A172 (cell line): Measurements from ENCODE around the gene RAVER1. TPM values are rescaled to one million over a fixed set of nuclear protein-coding genes. Genes with fewer than 3 reads are reported as not detected.

Source experiments
- DNase-seq: peaks from one replicate; pipeline ENCODE4 v3.0.0-alpha.2; 2015; ENCODE audit warnings: low spot score
- total RNA-seq: library from RNA; depleted of rRNA; stranded (reverse); fragments of >200 nt; shearing (Covaris generic); gene quantifications from 2 replicates; pipeline ENCODE4 v1.2.3, GENCODE V29; 2014

Gene RAVER1
- total RNA-seq, 1 experiment from 2014 or later, result 34.9 TPM

GRCh38 chr19:10318807-10319682 is 14.3 kb downstream of the RAVER1 start:
- no peak for DNase-seq

- DNase-seq, result no peak
These were observed 15.4 kb downstream of the RAVER1 start for GRCh38 chr19:10317857-10318462.

DNA sequence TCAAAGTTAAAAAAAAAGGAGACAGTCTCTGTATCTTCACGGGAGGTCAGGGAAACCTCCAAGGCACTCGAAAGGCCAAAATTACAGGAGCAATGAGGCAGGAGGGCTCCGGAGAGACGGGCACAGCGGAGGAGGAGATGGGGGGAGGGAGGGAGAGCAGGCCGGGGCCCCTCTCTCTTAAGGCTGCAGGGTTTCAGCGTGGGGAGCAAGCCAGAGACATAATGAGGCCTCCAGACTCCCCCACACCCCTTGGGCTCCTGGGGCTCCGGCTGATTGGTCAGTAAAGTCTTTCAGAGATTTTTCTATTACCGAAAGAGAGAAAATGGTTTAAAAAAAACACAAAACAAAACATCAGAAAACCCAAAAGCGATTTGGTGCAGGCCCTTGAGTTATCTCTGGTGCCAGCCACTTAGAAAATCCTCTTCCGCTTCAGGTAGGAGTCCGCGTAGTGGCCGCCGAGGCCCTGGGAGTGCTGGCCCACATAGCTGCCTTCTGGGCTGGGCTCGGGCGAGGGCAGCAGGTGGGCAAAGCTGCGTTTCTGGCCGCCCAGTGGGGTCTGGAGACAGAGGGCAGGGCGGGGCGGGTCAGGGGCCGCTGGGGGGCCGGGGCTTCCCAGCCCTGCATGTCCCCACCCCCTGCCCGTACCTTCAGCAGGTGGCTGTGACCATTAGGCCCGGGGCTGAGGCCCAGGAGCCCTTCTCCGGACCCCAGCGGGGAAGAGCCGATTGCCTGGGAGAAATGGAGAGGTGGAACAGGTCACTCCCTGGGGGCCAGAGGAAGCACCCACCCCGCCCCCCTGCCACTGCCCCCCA is 16.1 kb downstream of the RAVER1 start:
- DNase-seq, result no peak

GRCh38 chr19:10316229-10317044 is 16.9 kb downstream of the RAVER1 start:
- no peak for DNase-seq

GRCh38 chr19:10315335-10316214 is 17.8 kb downstream of the RAVER1 start, which contains the start of gene FDX2:
Gene FDX2, minus strand, starts transcription at chr19:10316015. Its CDS starts 19 bp downstream, at chr19:10315996.
- DNase-seq, result peak; percentile 68

DNA sequence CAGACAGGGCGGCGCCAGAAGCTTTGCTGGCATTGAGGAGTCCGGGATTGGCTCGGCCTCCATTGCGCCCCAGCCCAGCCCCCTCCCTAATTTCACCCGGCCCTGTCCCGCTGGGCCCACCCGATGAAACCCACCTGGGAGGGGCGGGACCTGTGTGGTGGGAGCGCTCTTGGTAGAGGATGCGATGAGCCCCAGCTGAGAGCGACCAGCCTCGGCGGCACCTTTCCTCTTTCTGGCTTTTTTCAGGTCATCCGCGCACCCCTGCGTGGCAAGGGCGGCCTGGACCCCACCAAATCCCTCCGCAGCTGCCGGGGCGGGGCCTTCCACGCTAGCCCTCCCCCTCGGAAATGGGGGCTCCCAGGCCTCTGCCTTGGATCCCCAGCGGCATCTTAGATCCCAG is 23.9 kb downstream of the RAVER1 start, which contains the start of gene ZGLP1:
ZGLP1 (minus strand) TSS at position 393 of the 400 bp plus-strand sequence.
- DNase-seq, result no peak

- no peak for DNase-seq
These were observed 27.0 kb downstream of the RAVER1 start for GRCh38 chr19:10306327-10306726.

- peak; percentile 62 for DNase-seq
These were observed 28.1 kb downstream of the RAVER1 start for GRCh38 chr19:10305139-10305806.

DNA sequence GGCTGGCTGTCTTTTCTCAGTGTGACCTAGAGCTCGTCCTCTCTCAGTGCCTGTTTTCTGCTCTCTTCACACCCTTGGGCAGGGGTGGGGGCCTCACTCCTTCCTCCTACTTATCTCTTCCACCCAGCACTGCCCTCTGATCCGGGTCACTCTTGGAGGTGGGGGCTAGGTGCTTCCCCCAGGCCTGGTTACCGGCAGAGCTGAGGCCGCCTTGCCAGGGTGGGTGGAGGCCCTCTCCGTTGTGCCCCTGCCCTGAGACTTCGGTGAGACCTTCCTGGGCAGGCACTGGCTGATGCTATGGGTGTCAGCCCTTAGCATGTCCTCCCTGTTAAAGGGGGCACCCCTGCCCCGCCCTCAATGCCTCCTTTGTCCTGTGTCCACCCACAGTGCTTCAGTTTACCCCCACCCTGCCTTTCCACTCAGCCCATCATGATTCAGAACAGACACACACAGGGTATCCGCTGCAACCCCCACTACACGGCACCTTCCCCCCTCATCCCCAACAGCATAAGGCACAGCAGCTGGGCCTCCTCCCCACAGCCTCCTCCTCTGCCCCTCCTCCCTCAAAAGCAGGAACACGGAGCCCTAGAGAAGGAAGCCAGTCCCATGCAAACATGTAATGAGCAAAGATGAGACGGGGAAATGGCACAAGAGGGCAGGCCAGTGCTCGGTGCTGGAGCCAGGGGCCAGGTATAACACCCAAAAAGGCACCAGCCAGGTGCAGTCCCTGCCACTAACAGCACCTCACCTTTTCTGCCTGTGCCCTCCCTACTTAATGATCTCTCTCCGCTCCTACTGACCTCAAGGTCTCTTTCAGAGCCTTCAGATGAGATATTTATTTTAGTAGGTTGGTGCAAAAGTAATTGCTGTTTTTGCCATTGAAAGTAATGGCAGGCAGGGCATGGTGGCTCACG is 33.5 kb downstream of the RAVER1 start:
- no peak for DNase-seq

DNA sequence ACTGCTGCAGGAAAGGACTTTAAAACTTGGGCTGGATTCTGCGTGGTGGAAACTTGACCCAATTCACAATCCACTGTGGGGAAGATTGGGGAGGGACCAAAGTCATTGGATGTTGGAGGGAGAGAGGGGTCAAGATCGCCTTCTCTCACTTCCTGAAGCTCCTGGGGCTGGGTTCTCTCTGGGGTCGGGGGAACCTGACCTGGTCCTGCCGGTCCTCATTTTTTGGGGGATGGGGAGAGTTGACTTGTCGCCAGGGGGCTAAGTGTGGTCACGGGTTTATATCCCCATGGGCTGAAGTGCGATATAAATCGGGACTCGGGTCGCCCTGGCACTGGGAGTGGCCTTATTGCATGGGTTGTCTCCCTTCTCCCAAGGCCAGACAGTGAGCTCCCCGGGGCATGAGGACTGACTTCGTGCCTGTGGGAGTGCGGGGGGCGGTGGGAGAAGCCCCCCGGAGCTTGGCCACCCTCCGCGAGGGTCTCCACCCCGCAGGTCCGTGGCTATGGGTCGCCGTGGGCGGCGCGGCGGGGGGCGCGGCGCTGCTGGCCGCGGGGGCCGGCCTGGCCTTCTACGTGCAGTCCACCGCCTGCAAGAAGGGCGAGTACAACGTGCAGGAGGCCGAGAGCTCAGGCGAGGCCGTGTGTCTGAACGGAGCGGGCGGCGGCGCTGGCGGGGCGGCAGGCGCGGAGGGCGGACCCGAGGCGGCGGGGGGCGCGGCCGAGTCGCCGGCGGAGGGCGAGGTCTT is 37.3 kb downstream of the RAVER1 start:
- no peak for DNase-seq

GRCh38 chr19:10295305-10295846 is 38.0 kb downstream of the RAVER1 start:
- no peak for DNase-seq

DNA sequence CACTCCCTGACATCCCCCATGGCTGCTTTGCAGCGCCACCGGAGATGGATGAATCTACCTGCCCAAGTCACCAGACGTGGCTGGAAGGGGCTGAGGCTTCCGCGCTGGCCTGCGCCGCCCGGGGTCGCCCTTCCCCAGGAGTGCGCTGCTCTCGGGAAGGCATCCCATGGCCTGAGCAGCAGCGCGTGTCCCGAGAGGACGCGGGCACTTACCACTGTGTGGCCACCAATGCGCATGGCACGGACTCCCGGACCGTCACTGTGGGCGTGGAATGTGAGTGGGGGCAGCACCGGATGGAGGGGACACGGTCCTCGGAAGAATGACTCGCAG is 39.0 kb downstream of the RAVER1 start:
- no peak for DNase-seq

DNA sequence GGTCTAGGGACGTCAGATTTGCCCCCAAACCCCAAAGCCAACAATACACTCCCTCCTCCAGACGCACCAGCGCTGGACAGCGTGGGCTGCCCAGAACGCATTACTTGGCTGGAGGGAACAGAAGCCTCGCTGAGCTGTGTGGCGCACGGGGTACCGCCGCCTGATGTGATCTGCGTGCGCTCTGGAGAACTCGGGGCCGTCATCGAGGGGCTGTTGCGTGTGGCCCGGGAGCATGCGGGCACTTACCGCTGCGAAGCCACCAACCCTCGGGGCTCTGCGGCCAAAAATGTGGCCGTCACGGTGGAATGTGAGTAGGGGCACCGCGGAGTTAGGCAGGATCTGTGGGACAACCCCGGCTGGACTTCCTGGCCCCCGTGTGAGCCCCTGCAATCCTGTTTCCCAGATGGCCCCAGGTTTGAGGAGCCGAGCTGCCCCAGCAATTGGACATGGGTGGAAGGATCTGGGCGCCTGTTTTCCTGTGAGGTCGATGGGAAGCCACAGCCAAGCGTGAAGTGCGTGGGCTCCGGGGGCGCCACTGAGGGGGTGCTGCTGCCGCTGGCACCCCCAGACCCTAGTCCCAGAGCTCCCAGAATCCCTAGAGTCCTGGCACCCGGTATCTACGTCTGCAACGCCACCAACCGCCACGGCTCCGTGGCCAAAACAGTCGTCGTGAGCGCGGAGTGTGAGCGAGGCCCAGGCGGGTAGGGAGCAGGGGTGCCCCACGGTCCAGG is 39.5 kb downstream of the RAVER1 start:
- no peak for DNase-seq

- no peak for DNase-seq
These were observed 40.3 kb downstream of the RAVER1 start for GRCh38 chr19:10292789-10293636.

- DNase-seq, result peak; percentile 33
These were observed 41.0 kb downstream of the RAVER1 start for GRCh38 chr19:10292206-10292788.
